Measurements from ENCODE around the gene MEX3B. TPM values are rescaled to one million over a fixed set of nuclear protein-coding genes. Genes with fewer than 3 reads are reported as not detected.
A peak's percentile ranks its signal among the peaks of the same experiment; 100 is the strongest.

The MEX3B gene
- total and polyA plus RNA-seq, 2 donors (not counting 1 experiment from before 2014, with no cell fraction given), result 2.6 to 8.1 TPM

GRCh38 chr15:82017656-82018055 lies 28.2 kb downstream of the MEX3B start:
- Histone ChIP-seq H3K4me3 (replicated peaks in 1 of 4; ENCODE audit: control extremely low read depth in 1 of 4, insufficient read depth in 1 of 4, low read depth in 3 of 4, low read length in 4 of 4) (no peak overlapping the region), H3K4me1 (ENCODE audit: control insufficient read depth, extremely low read depth, insufficient read depth, low read length) (no peaks in the 10 kb centered on the region), H3K36me3 (ENCODE audit: control insufficient read depth, insufficient read depth, low read length) (no peaks in the 10 kb centered on the region), H3K9me3 (ENCODE audit: control insufficient read depth, insufficient read depth, low read depth, low read length) (no peaks in the 10 kb centered on the region), H3K27ac (ENCODE audit: insufficient read depth, low read length) (no peak overlapping the region), H3K4me2 (ENCODE audit: extremely low read depth, insufficient read depth, low read length) (no peak overlapping the region), H2AFZ (ENCODE audit: low read length) (no peak overlapping the region), H3K9ac (ENCODE audit: insufficient read depth, low read length) (no peak overlapping the region), H3K27me3 (ENCODE audit: control insufficient read depth, insufficient read depth, low read length) (no peaks in the 10 kb centered on the region), H4K20me1 (ENCODE audit: control insufficient read depth, extremely low read depth, insufficient read depth, low read length) (no peaks in the 10 kb centered on the region), H3K79me2 (ENCODE audit: control insufficient read depth, insufficient read depth, low read length) (no peaks in the 10 kb centered on the region)
- no peak for DNase-seq (ENCODE audit: low read depth in 2 of 2)
- no peak for TF ChIP-seq EZH2 (IDR thresholded peaks at IDR 0.05; ENCODE audit: low read length, missing control alignments)
- TF ChIP-seq CTCF (conservative IDR thresholded peaks at IDR 0.05 in 1 of 2, IDR thresholded peaks at IDR 0.05 in 1 of 2; ENCODE audit: low read depth in 1 of 2, low read length in 2 of 2), result no peak

- no peaks in the 10 kb centered on the region for H3K79me2 ChIP-seq (ENCODE audit: control insufficient read depth, insufficient read depth, low read length)
- no peak overlapping the region for H3K4me3 ChIP-seq (replicated peaks in 1 of 4; ENCODE audit: control extremely low read depth in 1 of 4, insufficient read depth in 1 of 4, low read depth in 3 of 4, low read length in 4 of 4)
- no peak overlapping the region for H2AFZ ChIP-seq (ENCODE audit: low read length)
- H4K20me1 ChIP-seq (ENCODE audit: control insufficient read depth, extremely low read depth, insufficient read depth, low read length), result no peaks in the 10 kb centered on the region
- no peak overlapping the region for H3K4me2 ChIP-seq (ENCODE audit: extremely low read depth, insufficient read depth, low read length)
- no peaks in the 10 kb centered on the region for H3K27me3 ChIP-seq (ENCODE audit: control insufficient read depth, insufficient read depth, low read length)
- no peaks in the 10 kb centered on the region for H3K9me3 ChIP-seq (ENCODE audit: control insufficient read depth, insufficient read depth, low read depth, low read length)
- TF ChIP-seq EZH2 (IDR thresholded peaks at IDR 0.05; ENCODE audit: low read length, missing control alignments) (no peak), CTCF (conservative IDR thresholded peaks at IDR 0.05 in 1 of 2, IDR thresholded peaks at IDR 0.05 in 1 of 2; ENCODE audit: low read depth in 1 of 2, low read length in 2 of 2) (no peak)
- DNase-seq (ENCODE audit: low read depth in 2 of 2), result peak in 1 of 2 donors; percentile 2
- H3K9ac ChIP-seq (ENCODE audit: insufficient read depth, low read length), result no peak overlapping the region
- H3K27ac ChIP-seq (ENCODE audit: insufficient read depth, low read length), result no peak overlapping the region
- H3K4me1 ChIP-seq (ENCODE audit: control insufficient read depth, extremely low read depth, insufficient read depth, low read length), result no peaks in the 10 kb centered on the region
- H3K36me3 ChIP-seq (ENCODE audit: control insufficient read depth, insufficient read depth, low read length), result no peaks in the 10 kb centered on the region
Observed at GRCh38 chr15:82014989-82015388, 30.8 kb downstream of the MEX3B start.

GRCh38 chr15:82012908-82013307 lies 32.9 kb downstream of the MEX3B start:
- TF ChIP-seq EZH2 (IDR thresholded peaks at IDR 0.05; ENCODE audit: low read length, missing control alignments) (no peak), CTCF (conservative IDR thresholded peaks at IDR 0.05 in 1 of 2, IDR thresholded peaks at IDR 0.05 in 1 of 2; ENCODE audit: low read depth in 1 of 2, low read length in 2 of 2) (no peak)
- no peak overlapping the region for H3K4me3 ChIP-seq (replicated peaks in 1 of 4; ENCODE audit: control extremely low read depth in 1 of 4, insufficient read depth in 1 of 4, low read depth in 3 of 4, low read length in 4 of 4)
- no peak overlapping the region for H3K9ac ChIP-seq (ENCODE audit: insufficient read depth, low read length)
- no peaks in the 10 kb centered on the region for H3K79me2 ChIP-seq (ENCODE audit: control insufficient read depth, insufficient read depth, low read length)
- no peak overlapping the region for H2AFZ ChIP-seq (ENCODE audit: low read length)
- no peaks in the 10 kb centered on the region for H3K4me1 ChIP-seq (ENCODE audit: control insufficient read depth, extremely low read depth, insufficient read depth, low read length)
- no peaks in the 10 kb centered on the region for H3K27me3 ChIP-seq (ENCODE audit: control insufficient read depth, insufficient read depth, low read length)
- no peak overlapping the region for H3K4me2 ChIP-seq (ENCODE audit: extremely low read depth, insufficient read depth, low read length)
- H3K36me3 ChIP-seq (ENCODE audit: control insufficient read depth, insufficient read depth, low read length), result no peaks in the 10 kb centered on the region
- H4K20me1 ChIP-seq (ENCODE audit: control insufficient read depth, extremely low read depth, insufficient read depth, low read length), result no peaks in the 10 kb centered on the region
- DNase-seq (ENCODE audit: low read depth in 2 of 2), result no peak
- H3K9me3 ChIP-seq (ENCODE audit: control insufficient read depth, insufficient read depth, low read depth, low read length), result no peaks in the 10 kb centered on the region
- H3K27ac ChIP-seq (ENCODE audit: insufficient read depth, low read length), result no peak overlapping the region
